MG63 (cell line): ENCODE measurements around the gene CFAP61. TPM values are rescaled to one million over a fixed set of nuclear protein-coding genes. Genes with fewer than 3 reads are reported as not detected.

Experiments used
- DNase-seq: peaks from one replicate; pipeline ENCODE4 v3.0.0-alpha.2; 2020
- H3K27me3 ChIP-seq: fragments of 250-450 bp; sonication (Bioruptor Pico); 2 replicates; pipeline ENCODE4 v1.5.1; 2020; ENCODE audit warnings: mild to moderate bottlenecking, moderate library complexity
- H3K36me3 ChIP-seq: fragments of 250-450 bp; sonication (Bioruptor Pico); 2 replicates; pipeline ENCODE4 v1.5.1; 2020; ENCODE audit warnings: mild to moderate bottlenecking, moderate library complexity
- H3K4me3 ChIP-seq: fragments of 250-450 bp; sonication (Bioruptor Pico); 2 replicates; pipeline ENCODE4 v1.5.1; 2020; ENCODE audit warnings: mild to moderate bottlenecking, moderate library complexity
- H3K9me3 ChIP-seq: fragments of 250-450 bp; sonication (Bioruptor Pico); 2 replicates; pipeline ENCODE4 v1.5.1; 2020; ENCODE audit warnings: mild to moderate bottlenecking, moderate library complexity
- total RNA-seq: library from RNA; depleted of rRNA; stranded (reverse); fragments of >200 nt; shearing (Covaris generic); gene quantifications from 2 replicates; pipeline ENCODE4 v1.2.3, GENCODE V29; 2014; ENCODE audit warnings: low replicate concordance

The CFAP61 gene
- total RNA-seq, 1 experiment from 2014 or later: not detected

GRCh38 chr20:20021835-20022234, 30.5 kb upstream of the CFAP61 start:
- Histone ChIP-seq H3K36me3 (peaks cover 17% of the 10 kb centered on the region), H3K9me3 (no peaks in the 10 kb centered on the region), H3K4me3 (no peak overlapping the region), H3K27me3 (no peaks in the 10 kb centered on the region)
- no peak for DNase-seq

- H3K36me3 ChIP-seq: peaks cover 24% of the 10 kb centered on the region
- no peak for DNase-seq
- H3K9me3 ChIP-seq: no peaks in the 10 kb centered on the region
- no peaks in the 10 kb centered on the region for H3K27me3 ChIP-seq
- H3K4me3 ChIP-seq: no peak overlapping the region
These were observed 29.8 kb upstream of the CFAP61 start for GRCh38 chr20:20022498-20022897.

GRCh38 chr20:20023395-20023794, 28.9 kb upstream of the CFAP61 start:
- DNase-seq: no peak
- no peaks in the 10 kb centered on the region for H3K9me3 ChIP-seq
- H3K27me3 ChIP-seq: no peaks in the 10 kb centered on the region
- peaks cover 30% of the 10 kb centered on the region for H3K36me3 ChIP-seq
- H3K4me3 ChIP-seq: no peak overlapping the region

- DNase-seq: no peak
- Histone ChIP-seq H3K36me3 (peaks cover 37% of the 10 kb centered on the region), H3K9me3 (no peaks in the 10 kb centered on the region), H3K4me3 (no peak overlapping the region), H3K27me3 (no peaks in the 10 kb centered on the region)
These were observed 27.4 kb upstream of the CFAP61 start for GRCh38 chr20:20024942-20025341.

GRCh38 chr20:20027284-20027683, 25.0 kb upstream of the CFAP61 start:
- peaks cover 44% of the 10 kb centered on the region for H3K36me3 ChIP-seq
- H3K9me3 ChIP-seq: no peaks in the 10 kb centered on the region
- no peak for DNase-seq
- no peaks in the 10 kb centered on the region for H3K27me3 ChIP-seq
- no peak overlapping the region for H3K4me3 ChIP-seq

GRCh38 chr20:20031790-20032189, 20.5 kb upstream of the CFAP61 start:
- no peaks in the 10 kb centered on the region for H3K27me3 ChIP-seq
- H3K9me3 ChIP-seq: no peaks in the 10 kb centered on the region
- no peak overlapping the region for H3K4me3 ChIP-seq
- H3K36me3 ChIP-seq: peaks cover 58% of the 10 kb centered on the region
- DNase-seq: no peak

- Histone ChIP-seq H3K9me3 (no peaks in the 10 kb centered on the region), H3K4me3 (no peak overlapping the region), H3K27me3 (no peaks in the 10 kb centered on the region), H3K36me3 (peaks cover 53% of the 10 kb centered on the region)
- no peak for DNase-seq
These were observed 17.8 kb upstream of the CFAP61 start for GRCh38 chr20:20034486-20034885.

- no peak for DNase-seq
- Histone ChIP-seq H3K9me3 (no peaks in the 10 kb centered on the region), H3K27me3 (no peaks in the 10 kb centered on the region), H3K4me3 (no peak overlapping the region), H3K36me3 (peaks cover 42% of the 10 kb centered on the region)
These were observed 15.6 kb upstream of the CFAP61 start for GRCh38 chr20:20036756-20037155.

GRCh38 chr20:20037960-20038359, 14.4 kb upstream of the CFAP61 start:
- Histone ChIP-seq H3K36me3 (peaks cover 41% of the 10 kb centered on the region), H3K4me3 (no peak overlapping the region), H3K27me3 (no peaks in the 10 kb centered on the region), H3K9me3 (no peaks in the 10 kb centered on the region)
- DNase-seq: no peak

GRCh38 chr20:20038586-20038985, 13.7 kb upstream of the CFAP61 start:
- H3K9me3 ChIP-seq: no peaks in the 10 kb centered on the region
- H3K27me3 ChIP-seq: no peaks in the 10 kb centered on the region
- peaks cover 41% of the 10 kb centered on the region for H3K36me3 ChIP-seq
- no peak overlapping the region for H3K4me3 ChIP-seq
- no peak for DNase-seq

- Histone ChIP-seq H3K36me3 (peaks cover 34% of the 10 kb centered on the region), H3K9me3 (no peaks in the 10 kb centered on the region), H3K27me3 (no peaks in the 10 kb centered on the region), H3K4me3 (no peak overlapping the region)
- no peak for DNase-seq
These were observed 12.5 kb upstream of the CFAP61 start for GRCh38 chr20:20039752-20040387.

GRCh38 chr20:20051767-20052073, 612 bp upstream of the CFAP61 start:
- Histone ChIP-seq H3K36me3 (peaks cover 13% of the 10 kb centered on the region), H3K9me3 (no peaks in the 10 kb centered on the region), H3K4me3 (peak overlapping the region; percentile 94), H3K27me3 (no peaks in the 10 kb centered on the region)
- DNase-seq: no peak

GRCh38 chr20:20060234-20060998, 8.1 kb downstream of the CFAP61 start:
- no peak overlapping the region for H3K4me3 ChIP-seq

GRCh38 chr20:20063941-20064702, 11.8 kb downstream of the CFAP61 start:
- DNase-seq: no peak
- Histone ChIP-seq H3K36me3 (no peaks in the 10 kb centered on the region), H3K4me3 (no peak overlapping the region), H3K9me3 (no peaks in the 10 kb centered on the region), H3K27me3 (no peaks in the 10 kb centered on the region)

More at GRCh38 chr20:20060234-20060998, 8.1 kb downstream of the CFAP61 start:
- H3K36me3 ChIP-seq: no peaks in the 10 kb centered on the region
- no peaks in the 10 kb centered on the region for H3K9me3 ChIP-seq
- DNase-seq: no peak
- H3K27me3 ChIP-seq: no peaks in the 10 kb centered on the region

GRCh38 chr20:20065361-20065760, 13.0 kb downstream of the CFAP61 start:
- no peak for DNase-seq
- Histone ChIP-seq H3K4me3 (no peak overlapping the region), H3K9me3 (no peaks in the 10 kb centered on the region), H3K27me3 (no peaks in the 10 kb centered on the region), H3K36me3 (no peaks in the 10 kb centered on the region)

GRCh38 chr20:20070871-20071726, 18.8 kb downstream of the CFAP61 start:
- Histone ChIP-seq H3K36me3 (no peaks in the 10 kb centered on the region), H3K4me3 (no peak overlapping the region), H3K27me3 (no peaks in the 10 kb centered on the region), H3K9me3 (no peaks in the 10 kb centered on the region)
- DNase-seq: no peak
